GM12878 (cell line): Measurements from ENCODE around the gene C1RL. TPM values are rescaled to one million over a fixed set of nuclear protein-coding genes. Genes with fewer than 3 reads are reported as not detected.

ENCODE experiments used
- ATAC-seq: fragments of 200-7000 bp; cut with Tn5 transposase; 3 replicates; pipeline ENCODE4 v1.9.1; 2020; ENCODE audit warnings: mild to moderate bottlenecking, moderate library complexity
- BruUV-seq: library from RNA; stranded (reverse); fragments of 400-500 nt; replicated peaks from 2 replicates; lab custom pipeline; 2021; lab: Mats Ljungman, UMichigan
- CTCF ChIA-PET: fragments of 300-600 bp; sonication (Branson Sonifier 250); formaldehyde crosslinking; extraction: SDS; loops from one replicate; lab custom pipeline; 2021; ENCODE audit warnings: inconsistent platforms; lab: Yijun Ruan, JAX
- POLR2A ChIA-PET: fragments of 350-600 bp; formaldehyde crosslinking; extraction: SDS; loops from one replicate; lab custom pipeline; 2021; ENCODE audit warnings: inconsistent platforms; lab: Charles Lee
- RAD21 ChIA-PET: fragments of 300-600 bp; sonication (Branson Sonifier 250); formaldehyde crosslinking; loops from one replicate; lab custom pipeline; 2023; ENCODE audit warnings: antibody characterized with exemption; ENCODE audit not compliant: unreplicated experiment; lab: Charles Lee
- SMC1A ChIA-PET: fragments of 300-600 bp; sonication (Branson Sonifier 250); formaldehyde crosslinking; loops from one replicate; lab custom pipeline; 2023; ENCODE audit not compliant: unreplicated experiment, uncharacterized antibody; lab: Charles Lee
- DNase-seq: peaks from one replicate; pipeline ENCODE4 v3.0.0-alpha.2; 2011; ENCODE audit warnings: low read depth, low spot score
- FAIRE-seq: peaks from 3 replicates; lab custom pipeline; 2011; peaks lifted over from hg19 to GRCh38; lab: Jason Lieb, UNC
- H2AFZ ChIP-seq: 2 replicates; pipeline ENCODE4 v1.6.0; 2011; ENCODE audit warnings: low read depth, low read length, control low read depth; ENCODE audit not compliant: control insufficient read depth
- H3K27ac ChIP-seq: 2 replicates; pipeline ENCODE4 v1.5.1; 2011; ENCODE audit warnings: control low read depth; ENCODE audit not compliant: control insufficient read depth, insufficient read depth
- H3K27me3 ChIP-seq, 2 experiments: replicated peaks in 1 of 2; 2 replicates each; pipeline versions ENCODE4 v1.6.0 to v1.6.1; 2011; ENCODE audit warnings: low read length in 1 of 2; ENCODE audit not compliant: control insufficient read depth in 2 of 2, insufficient read depth in 2 of 2
- H3K36me3 ChIP-seq, 2 experiments: 2 replicates each; pipeline ENCODE4 v1.5.1; 2011; ENCODE audit warnings: low read length in 1 of 2; ENCODE audit not compliant: control insufficient read depth in 2 of 2, insufficient read depth in 2 of 2
- H3K4me1 ChIP-seq: 2 replicates; pipeline ENCODE4 v1.6.1; 2011; ENCODE audit warnings: mild to moderate bottlenecking, low read length, moderate library complexity, mixed read lengths; ENCODE audit not compliant: control insufficient read depth, insufficient read depth
- H3K4me2 ChIP-seq: 2 replicates; pipeline ENCODE4 v1.6.0; 2011; ENCODE audit warnings: control low read depth; ENCODE audit not compliant: control insufficient read depth, insufficient read depth
- H3K4me3 ChIP-seq: fragments of 200-600 bp; sonication (generic); 2 replicates; pipeline ENCODE4 v1.5.1; 2016
- H3K79me2 ChIP-seq: 2 replicates; pipeline ENCODE4 v1.6.0; 2011; ENCODE audit warnings: low read length; ENCODE audit not compliant: control insufficient read depth, insufficient read depth
- H3K9ac ChIP-seq: 2 replicates; pipeline ENCODE4 v1.8.0; 2011; ENCODE audit warnings: low read length, control low read depth, mixed read lengths; ENCODE audit not compliant: control insufficient read depth, insufficient read depth
- H3K9me3 ChIP-seq: replicated peaks from 3 replicates; pipeline ENCODE4 v1.5.1; 2011; ENCODE audit warnings: mild to moderate bottlenecking, low read length; ENCODE audit not compliant: control insufficient read depth, insufficient read depth
- H4K20me1 ChIP-seq: 2 replicates; pipeline ENCODE4 v1.6.0; 2011; ENCODE audit not compliant: control insufficient read depth, insufficient read depth
- ASH2L ChIP-seq: fragments of 300-600, 200-600 bp; sonication (generic); IDR thresholded peaks from 2 replicates; pipeline ENCODE4 v1.6.1; 2017; ENCODE audit warnings: low read depth, mild to moderate bottlenecking, borderline replicate concordance
- ATF7 ChIP-seq: fragments of 450-650 bp; IDR thresholded peaks from 2 replicates; pipeline ENCODE4 v1.6.1; 2016; ENCODE audit warnings: low read depth, mild to moderate bottlenecking
- BMI1 ChIP-seq: fragments of 450-650 bp; IDR thresholded peaks from 2 replicates; pipeline ENCODE4 v1.6.1; 2016; ENCODE audit warnings: mild to moderate bottlenecking, moderate library complexity, borderline replicate concordance
- CHD4 ChIP-seq: fragments of 200-600 bp; sonication (generic); IDR thresholded peaks from 2 replicates; pipeline ENCODE4 v1.6.1; 2016; ENCODE audit warnings: mild to moderate bottlenecking
- EZH2 ChIP-seq: IDR thresholded peaks from 2 replicates; pipeline ENCODE4 v1.6.1; 2012; ENCODE audit warnings: low read depth, mild to moderate bottlenecking, control low read depth, inconsistent platforms, low read length, borderline replicate concordance; ENCODE audit not compliant: control insufficient read depth
- HDAC2 ChIP-seq: fragments of 200-600 bp; sonication (generic); IDR thresholded peaks from 2 replicates; pipeline ENCODE4 v1.6.1; 2017
- IKZF2 ChIP-seq, 2 experiments: fragments of 450-650 bp; IDR thresholded peaks; 2 replicates each; pipeline ENCODE4 v1.6.1; 2017; ENCODE audit warnings: mild to moderate bottlenecking in 2 of 2, moderate library complexity in 2 of 2
- MAX ChIP-seq: IDR thresholded peaks from 2 replicates; pipeline ENCODE4 v1.6.1; 2012; ENCODE audit warnings: low read depth, low read length, improper control_type of control experiment
- NR2F1 ChIP-seq: fragments of 450-650 bp; conservative IDR thresholded peaks from 2 replicates; pipeline ENCODE4 v1.6.1; 2017; ENCODE audit warnings: mild to moderate bottlenecking
- PML ChIP-seq: IDR thresholded peaks from 2 replicates; pipeline ENCODE4 v1.6.1; 2012; ENCODE audit warnings: low read length, inconsistent platforms
- RB1 ChIP-seq: fragments of 450-650 bp; formaldehyde crosslinking; IDR thresholded peaks from 2 replicates; pipeline ENCODE4 v1.6.1; 2017; ENCODE audit warnings: mild to moderate bottlenecking, borderline replicate concordance
- SKIL ChIP-seq: fragments of 450-650 bp; IDR thresholded peaks from 2 replicates; pipeline ENCODE4 v1.6.1; 2017; ENCODE audit warnings: mild to moderate bottlenecking, low read depth, inconsistent platforms; ENCODE audit not compliant: poor library complexity, severe bottlenecking
- SMC3 ChIP-seq: IDR thresholded peaks from 2 replicates; pipeline ENCODE4 v1.6.1; 2011; ENCODE audit warnings: low read length, improper control_type of control experiment, borderline replicate concordance
- SP1 ChIP-seq: IDR thresholded peaks from one replicate; pipeline ENCODE4 v1.6.1; 2011; ENCODE audit warnings: low read depth, low read length
- STAT1 ChIP-seq: fragments of 450-650 bp; conservative IDR thresholded peaks from 2 replicates; pipeline ENCODE4 v1.6.1; 2014; ENCODE audit warnings: antibody characterized with exemption, mild to moderate bottlenecking
- ZNF24 ChIP-seq: fragments of 450-650 bp; IDR thresholded peaks from 2 replicates; pipeline ENCODE4 v1.6.1; 2017; ENCODE audit warnings: antibody characterized with exemption, mild to moderate bottlenecking
- WGBS: methylation state at CpG from one replicate; pipeline ENCODE4 v1.1.6; 2016; ENCODE audit warnings: low lambda C conversion rate; ENCODE audit not compliant: insufficient replicate concordance, insufficient coverage; ENCODE audit errors: missing lambda C conversion rate; 5-methylcytosine and 5-hydroxymethylcytosine counted together
- in situ Hi-C: fragments of 300-500 bp; cut with MboI; formaldehyde crosslinking; loops from 9 replicates; pipeline ENCODE4 v1.14.3; 2018; ENCODE audit warnings: mixed read lengths
- intact Hi-C: fragments of 100-400 bp; cut with micrococcal nuclease; formaldehyde crosslinking; loops from one replicate; pipeline ENCODE4 v1.14.2; 2022; ENCODE audit not compliant: unreplicated experiment
- polyA plus RNA-seq, 11 experiments: library from polyadenylated mRNA; depleted of rRNA in 4 of 11; unstranded in 6 of 11; stranded (reverse) in 5 of 11; fragments of >200 nt; fragmentation: Nextera tagmentation in 4 of 11; fragmentation: Illumina TruSeq in 1 of 11; extraction: Ambion mirVana in 4 of 11; extraction: Trizol in 1 of 11; gene quantifications; 1 replicate in 1 of 11; 2 replicates in 10 of 11; pipeline versions ENCODE4 v1.2.1 to v1.2.3, GENCODE V29; 2011 to 2016; ENCODE audit warnings: inconsistent platforms in 2 of 11, missing spikeins in 2 of 11, low read depth in 1 of 11
- total RNA-seq, 4 experiments: library from RNA; depleted of rRNA in 3 of 4; stranded (reverse); fragments of >200 nt in 3 of 4; fragmentation: Illumina TruSeq in 1 of 4; extraction: Trizol in 1 of 4; gene quantifications; 2 replicates each; pipeline versions ENCODE4 v1.2.1 to v1.2.3, GENCODE V29; 2013 to 2021

Gene C1RL
- total and polyA plus RNA-seq, 10 of the 15 experiments (the other 5 are each of a cell fraction or from before 2014, with no cell fraction given), result 1.3 to 12.8 (median 8.1) TPM

GRCh38 chr12:7120166-7120565 is 11.2 kb upstream of the C1RL start:
- BruUV-seq, result no TSS peak
- Histone ChIP-seq H3K9me3 (no peaks in the 10 kb centered on the region), H3K4me2 (no peak overlapping the region), H4K20me1 (no peaks in the 10 kb centered on the region), H2AFZ (no peak overlapping the region), H3K9ac (no peak overlapping the region), H3K79me2 (no peaks in the 10 kb centered on the region)
- no peak for FAIRE-seq
- ATAC-seq, result no peak
- RAD21 ChIA-PET, result no interaction called here
- intact Hi-C loops, result no loop called here
- POLR2A ChIA-PET, result no interaction called here
- SMC1A ChIA-PET, result no interaction called here
- no peak for TF ChIP-seq IKZF2 (IDR thresholded peaks at IDR 0.05)
- TF ChIP-seq RB1, result no peak
- TF ChIP-seq BMI1, result no peak
- no peak for TF ChIP-seq HDAC2
- no peak for TF ChIP-seq SP1
- TF ChIP-seq SMC3, result no peak
- no peak for TF ChIP-seq PML
- no peak for TF ChIP-seq ATF7
- TF ChIP-seq MAX, result no peak
- TF ChIP-seq, all 136 proteins: peak for 0
- Histone ChIP-seq H3K36me3 (peaks cover 0 to 29% of the 10 kb centered on the region in 2 experiments; a peak in 3 of 4 replicates), H3K27ac (no peak overlapping the region), H3K4me3 (no peak overlapping the region), H3K27me3 (no peaks in the 10 kb centered on the region), H3K4me1 (no peaks in the 10 kb centered on the region)
- in situ Hi-C loops, result no loop called here
- CTCF ChIA-PET, result no interaction called here
- no peak for DNase-seq
- WGBS, result 82% methylated on average over 5 of the region's 5 CpGs

GRCh38 chr12:7118881-7119280 is 9.9 kb upstream of the C1RL start:
- BruUV-seq, result no TSS peak
- Histone ChIP-seq H3K4me2 (no peak overlapping the region), H3K27ac (no peak overlapping the region), H3K79me2 (no peaks in the 10 kb centered on the region), H3K9ac (no peak overlapping the region), H2AFZ (no peak overlapping the region), H3K9me3 (no peaks in the 10 kb centered on the region), H3K36me3 (peaks cover 0 to 29% of the 10 kb centered on the region in 2 experiments; a peak in 3 of 4 replicates), H3K4me3 (no peak overlapping the region), H4K20me1 (no peaks in the 10 kb centered on the region)
- POLR2A ChIA-PET, result no interaction called here
- in situ Hi-C loops (no loop called here), intact Hi-C loops (no loop called here)
- SMC1A ChIA-PET, result no interaction called here
- 100% methylated on average over 2 of the region's 3 CpGs for WGBS
- RAD21 ChIA-PET, result no interaction called here
- ATAC-seq (no peak), DNase-seq (no peak)
- TF ChIP-seq SKIL (no peak), ZNF24 (no peak), CHD4 (no peak), EZH2 (no peak), ASH2L (no peak), NR2F1 (no peak), STAT1 (no peak)
- TF ChIP-seq, all 136 proteins: peak for 0
- CTCF ChIA-PET, result no interaction called here
- H3K27me3 ChIP-seq, result no peaks in the 10 kb centered on the region
- no peak for FAIRE-seq
- no peaks in the 10 kb centered on the region for H3K4me1 ChIP-seq
